HepG2 (cell line): ENCODE data around the gene IKZF5. TPM values are rescaled to one million over a fixed set of nuclear protein-coding genes. Genes with fewer than 3 reads are reported as not detected.

ENCODE experiments used
- DMAP1 ChIP-seq: IDR thresholded peaks from 2 replicates; pipeline ENCODE4 v1.6.1; 2016
- FIP1L1 ChIP-seq: fragments of 200-400 bp; formaldehyde crosslinking; IDR thresholded peaks from 2 replicates; pipeline ENCODE4 v1.6.1; 2018; ENCODE audit warnings: low read depth, mild to moderate bottlenecking, low read length, moderate library complexity, borderline replicate concordance; ENCODE audit not compliant: insufficient read depth
- FOXO1 ChIP-seq: sonication (generic); formaldehyde crosslinking; IDR thresholded peaks from 2 replicates; pipeline ENCODE4 v1.4.0; 2020; ENCODE audit warnings: missing genetic modification reagents
- MED8 ChIP-seq: sonication (generic); formaldehyde crosslinking; IDR thresholded peaks from 2 replicates; pipeline ENCODE4 v1.8.1; 2023; ENCODE audit warnings: mild to moderate bottlenecking, missing genetic modification reagents; ENCODE audit not compliant: insufficient replicate concordance
- PLRG1 ChIP-seq: fragments of 450-650 bp; conservative IDR thresholded peaks from 2 replicates; pipeline ENCODE4 v1.6.1; 2016
- WIZ ChIP-seq: sonication (generic); formaldehyde crosslinking; IDR thresholded peaks from 2 replicates; pipeline ENCODE4 v1.5.1; 2020; ENCODE audit warnings: mild to moderate bottlenecking, missing genetic modification reagents
- XBP1 ChIP-seq: sonication (generic); formaldehyde crosslinking; IDR thresholded peaks from 2 replicates; pipeline ENCODE4 v1.5.0; 2020; ENCODE audit warnings: missing genetic modification reagents
- ZBTB20 ChIP-seq: sonication (generic); formaldehyde crosslinking; IDR thresholded peaks from 2 replicates; pipeline ENCODE4 v1.8.1; 2023; ENCODE audit warnings: missing genetic modification reagents, low read depth, mild to moderate bottlenecking, borderline replicate concordance
- ZEB1 ChIP-seq: IDR thresholded peaks from 2 replicates; pipeline ENCODE4 v1.6.1; 2012; ENCODE audit warnings: mild to moderate bottlenecking, low read depth, inconsistent platforms; ENCODE audit not compliant: insufficient replicate concordance
- ZNF337 ChIP-seq: sonication (generic); formaldehyde crosslinking; IDR thresholded peaks from 2 replicates; pipeline ENCODE4 v1.5.1; 2020; ENCODE audit warnings: missing genetic modification reagents, low read depth, mild to moderate bottlenecking, borderline replicate concordance
- ZNF33B ChIP-seq: sonication (generic); formaldehyde crosslinking; IDR thresholded peaks from 2 replicates; pipeline ENCODE4 v1.5.1; 2020; ENCODE audit warnings: mild to moderate bottlenecking, missing genetic modification reagents
- ZZZ3 ChIP-seq: sonication (generic); formaldehyde crosslinking; IDR thresholded peaks from 2 replicates; pipeline ENCODE4 v1.4.0; 2020; ENCODE audit warnings: missing genetic modification reagents, mild to moderate bottlenecking, borderline replicate concordance
- polyA plus RNA-seq, 8 experiments: library from polyadenylated mRNA; depleted of rRNA in 3 of 8; stranded (reverse) in 7 of 8; unstranded in 1 of 8; fragments of >200 nt; fragmentation: Illumina TruSeq in 4 of 8; extraction: Trizol in 4 of 8; gene quantifications; 2 replicates each; pipeline versions ENCODE4 v1.2.1 to v1.2.3, GENCODE V29; 2011 to 2016; ENCODE audit warnings: low read depth in 4 of 8, missing spikeins in 1 of 8, mixed read lengths in 1 of 8; ENCODE audit not compliant: insufficient read depth in 1 of 8
- total RNA-seq, 5 experiments: library from RNA; depleted of rRNA; stranded (reverse); fragments of >200 nt; fragmentation: Illumina TruSeq; extraction: Trizol; gene quantifications; 2 replicates each; pipeline ENCODE4 v1.2.3, GENCODE V29; 2016; ENCODE audit warnings: low read depth in 1 of 5
- TF ChIP-seq, protein P1 (sequence below): sonication (generic); formaldehyde crosslinking; IDR thresholded peaks from 2 replicates; pipeline ENCODE4 v1.4.0; 2020; ENCODE audit warnings: missing genetic modification reagents
- TF ChIP-seq, protein P2 (sequence below): sonication (generic); formaldehyde crosslinking; IDR thresholded peaks from 2 replicates; pipeline ENCODE4 v1.4.0; 2020; ENCODE audit warnings: missing genetic modification reagents
- TF ChIP-seq, protein P3 (sequence below): sonication (generic); formaldehyde crosslinking; IDR thresholded peaks from 2 replicates; pipeline ENCODE4 v1.4.0; 2020; ENCODE audit warnings: mild to moderate bottlenecking, low read depth, missing genetic modification reagents
- TF ChIP-seq, protein P4 (sequence below): IDR thresholded peaks from 2 replicates; pipeline ENCODE4 v1.6.1; 2016; ENCODE audit warnings: control low read depth

Gene IKZF5
- total and polyA plus RNA-seq, 2 of the 13 experiments (the other 11 are each of a cell fraction or from before 2014, with no cell fraction given), result 3.7 to 12.0 TPM

DNA sequence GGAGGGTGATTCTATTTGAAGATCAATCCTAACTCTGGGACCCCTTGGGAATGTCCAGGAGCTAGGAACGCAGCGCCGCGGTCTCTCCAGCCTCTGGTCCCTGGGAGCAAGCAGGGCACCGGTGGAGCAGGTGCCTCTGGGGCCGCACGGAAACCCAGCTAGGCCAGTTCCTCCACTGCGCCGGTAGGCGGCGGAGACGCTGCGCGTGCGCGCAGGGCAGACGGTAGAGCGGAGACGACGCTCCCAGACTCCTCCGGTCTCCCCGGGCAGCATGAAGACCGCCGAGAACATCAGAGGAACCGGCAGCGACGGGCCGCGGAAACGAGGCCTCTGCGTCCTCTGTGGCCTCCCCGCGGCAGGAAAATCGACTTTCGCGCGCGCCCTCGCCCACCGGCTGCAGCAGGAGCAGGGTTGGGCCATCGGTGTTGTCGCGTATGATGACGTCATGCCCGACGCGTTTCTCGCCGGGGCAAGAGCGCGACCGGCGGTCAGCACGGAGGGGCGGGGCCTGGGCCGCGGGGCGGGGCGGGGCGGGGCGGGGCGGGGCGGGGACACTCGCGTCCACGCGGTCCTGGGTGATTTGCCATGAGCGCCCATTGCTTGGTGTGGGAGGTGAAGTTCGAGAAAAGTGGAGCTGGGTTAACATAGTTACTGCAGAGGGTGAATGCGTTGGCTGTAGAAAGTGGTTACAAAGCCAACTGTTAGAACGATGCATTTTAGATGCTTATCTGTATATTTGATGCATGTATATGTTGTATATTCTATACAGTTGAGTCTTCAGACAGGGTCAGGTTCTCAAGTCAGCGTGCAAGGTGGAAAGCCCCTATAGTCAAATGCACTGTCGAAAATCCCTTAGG, 28.2 kb downstream of the IKZF5 start, which contains the start of gene PSTK (continued):
- TF ChIP-seq, protein P1, sequence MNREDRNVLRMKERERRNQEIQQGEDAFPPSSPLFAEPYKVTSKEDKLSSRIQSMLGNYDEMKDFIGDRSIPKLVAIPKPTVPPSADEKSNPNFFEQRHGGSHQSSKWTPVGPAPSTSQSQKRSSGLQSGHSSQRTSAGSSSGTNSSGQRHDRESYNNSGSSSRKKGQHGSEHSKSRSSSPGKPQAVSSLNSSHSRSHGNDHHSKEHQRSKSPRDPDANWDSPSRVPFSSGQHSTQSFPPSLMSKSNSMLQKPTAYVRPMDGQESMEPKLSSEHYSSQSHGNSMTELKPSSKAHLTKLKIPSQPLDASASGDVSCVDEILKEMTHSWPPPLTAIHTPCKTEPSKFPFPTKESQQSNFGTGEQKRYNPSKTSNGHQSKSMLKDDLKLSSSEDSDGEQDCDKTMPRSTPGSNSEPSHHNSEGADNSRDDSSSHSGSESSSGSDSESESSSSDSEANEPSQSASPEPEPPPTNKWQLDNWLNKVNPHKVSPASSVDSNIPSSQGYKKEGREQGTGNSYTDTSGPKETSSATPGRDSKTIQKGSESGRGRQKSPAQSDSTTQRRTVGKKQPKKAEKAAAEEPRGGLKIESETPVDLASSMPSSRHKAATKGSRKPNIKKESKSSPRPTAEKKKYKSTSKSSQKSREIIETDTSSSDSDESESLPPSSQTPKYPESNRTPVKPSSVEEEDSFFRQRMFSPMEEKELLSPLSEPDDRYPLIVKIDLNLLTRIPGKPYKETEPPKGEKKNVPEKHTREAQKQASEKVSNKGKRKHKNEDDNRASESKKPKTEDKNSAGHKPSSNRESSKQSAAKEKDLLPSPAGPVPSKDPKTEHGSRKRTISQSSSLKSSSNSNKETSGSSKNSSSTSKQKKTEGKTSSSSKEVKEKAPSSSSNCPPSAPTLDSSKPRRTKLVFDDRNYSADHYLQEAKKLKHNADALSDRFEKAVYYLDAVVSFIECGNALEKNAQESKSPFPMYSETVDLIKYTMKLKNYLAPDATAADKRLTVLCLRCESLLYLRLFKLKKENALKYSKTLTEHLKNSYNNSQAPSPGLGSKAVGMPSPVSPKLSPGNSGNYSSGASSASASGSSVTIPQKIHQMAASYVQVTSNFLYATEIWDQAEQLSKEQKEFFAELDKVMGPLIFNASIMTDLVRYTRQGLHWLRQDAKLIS (CRISPR knock-in tag), result no peak
- no peak for TF ChIP-seq ZBTB20
- TF ChIP-seq, protein P2, sequence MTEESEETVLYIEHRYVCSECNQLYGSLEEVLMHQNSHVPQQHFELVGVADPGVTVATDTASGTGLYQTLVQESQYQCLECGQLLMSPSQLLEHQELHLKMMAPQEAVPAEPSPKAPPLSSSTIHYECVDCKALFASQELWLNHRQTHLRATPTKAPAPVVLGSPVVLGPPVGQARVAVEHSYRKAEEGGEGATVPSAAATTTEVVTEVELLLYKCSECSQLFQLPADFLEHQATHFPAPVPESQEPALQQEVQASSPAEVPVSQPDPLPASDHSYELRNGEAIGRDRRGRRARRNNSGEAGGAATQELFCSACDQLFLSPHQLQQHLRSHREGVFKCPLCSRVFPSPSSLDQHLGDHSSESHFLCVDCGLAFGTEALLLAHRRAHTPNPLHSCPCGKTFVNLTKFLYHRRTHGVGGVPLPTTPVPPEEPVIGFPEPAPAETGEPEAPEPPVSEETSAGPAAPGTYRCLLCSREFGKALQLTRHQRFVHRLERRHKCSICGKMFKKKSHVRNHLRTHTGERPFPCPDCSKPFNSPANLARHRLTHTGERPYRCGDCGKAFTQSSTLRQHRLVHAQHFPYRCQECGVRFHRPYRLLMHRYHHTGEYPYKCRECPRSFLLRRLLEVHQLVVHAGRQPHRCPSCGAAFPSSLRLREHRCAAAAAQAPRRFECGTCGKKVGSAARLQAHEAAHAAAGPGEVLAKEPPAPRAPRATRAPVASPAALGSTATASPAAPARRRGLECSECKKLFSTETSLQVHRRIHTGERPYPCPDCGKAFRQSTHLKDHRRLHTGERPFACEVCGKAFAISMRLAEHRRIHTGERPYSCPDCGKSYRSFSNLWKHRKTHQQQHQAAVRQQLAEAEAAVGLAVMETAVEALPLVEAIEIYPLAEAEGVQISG (CRISPR knock-in tag), result peak; percentile 77
- no peak for TF ChIP-seq ZEB1
- peak; percentile 42 for TF ChIP-seq FOXO1
- TF ChIP-seq, protein P3, sequence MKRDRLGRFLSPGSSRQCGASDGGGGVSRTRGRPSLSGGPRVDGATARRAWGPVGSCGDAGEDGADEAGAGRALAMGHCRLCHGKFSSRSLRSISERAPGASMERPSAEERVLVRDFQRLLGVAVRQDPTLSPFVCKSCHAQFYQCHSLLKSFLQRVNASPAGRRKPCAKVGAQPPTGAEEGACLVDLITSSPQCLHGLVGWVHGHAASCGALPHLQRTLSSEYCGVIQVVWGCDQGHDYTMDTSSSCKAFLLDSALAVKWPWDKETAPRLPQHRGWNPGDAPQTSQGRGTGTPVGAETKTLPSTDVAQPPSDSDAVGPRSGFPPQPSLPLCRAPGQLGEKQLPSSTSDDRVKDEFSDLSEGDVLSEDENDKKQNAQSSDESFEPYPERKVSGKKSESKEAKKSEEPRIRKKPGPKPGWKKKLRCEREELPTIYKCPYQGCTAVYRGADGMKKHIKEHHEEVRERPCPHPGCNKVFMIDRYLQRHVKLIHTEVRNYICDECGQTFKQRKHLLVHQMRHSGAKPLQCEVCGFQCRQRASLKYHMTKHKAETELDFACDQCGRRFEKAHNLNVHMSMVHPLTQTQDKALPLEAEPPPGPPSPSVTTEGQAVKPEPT (CRISPR knock-in tag), result peak; percentile 78; the same call in 1 of the 2 replicates
- no peak for TF ChIP-seq MED8 (CRISPR knock-in tag)
- TF ChIP-seq, protein P4, sequence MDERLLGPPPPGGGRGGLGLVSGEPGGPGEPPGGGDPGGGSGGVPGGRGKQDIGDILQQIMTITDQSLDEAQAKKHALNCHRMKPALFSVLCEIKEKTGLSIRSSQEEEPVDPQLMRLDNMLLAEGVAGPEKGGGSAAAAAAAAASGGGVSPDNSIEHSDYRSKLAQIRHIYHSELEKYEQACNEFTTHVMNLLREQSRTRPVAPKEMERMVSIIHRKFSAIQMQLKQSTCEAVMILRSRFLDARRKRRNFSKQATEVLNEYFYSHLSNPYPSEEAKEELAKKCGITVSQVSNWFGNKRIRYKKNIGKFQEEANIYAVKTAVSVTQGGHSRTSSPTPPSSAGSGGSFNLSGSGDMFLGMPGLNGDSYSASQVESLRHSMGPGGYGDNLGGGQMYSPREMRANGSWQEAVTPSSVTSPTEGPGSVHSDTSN, result no peak
- TF ChIP-seq PLRG1, result no peak
- peak; percentile 40; the same call in 1 of the 2 replicates for TF ChIP-seq ZZZ3
- TF ChIP-seq ZNF337 (CRISPR knock-in tag), result no peak
- TF ChIP-seq DMAP1 (CRISPR knock-in tag), result peak; percentile 88
- 0 out of 2 replicates have a peak, but pooled peaks have one; percentile 63 for TF ChIP-seq FIP1L1
- TF ChIP-seq XBP1 (CRISPR knock-in tag), result no peak
- no peak for TF ChIP-seq WIZ
- TF ChIP-seq ZNF33B (CRISPR knock-in tag), result peak; percentile 77; the same call in 1 of the 2 replicates
